Astrocyte (in vitro differentiated cells and primary cell): ENCODE results near the gene MAP1S. TPM values are rescaled to one million over a fixed set of nuclear protein-coding genes. Genes with fewer than 3 reads are reported as not detected.

Experiments used
- DNase-seq: peaks from one replicate; pipeline ENCODE4 v3.0.0-alpha.2; 2010; ENCODE audit warnings: low read depth
- FAIRE-seq: peaks from 2 replicates; lab custom pipeline; 2011; peaks lifted over from hg19 to GRCh38; lab: Jason Lieb, UNC
- H2AFZ ChIP-seq: 2 replicates; pipeline ENCODE4 v1.6.0; 2012; ENCODE audit warnings: low read depth, low read length, inconsistent platforms
- H3K27ac ChIP-seq: 2 replicates; pipeline ENCODE4 v1.5.1; 2011; ENCODE audit warnings: low read depth, low read length, inconsistent platforms
- H3K27me3 ChIP-seq: 2 replicates; pipeline ENCODE4 v1.6.0; 2011; ENCODE audit warnings: low read length, inconsistent platforms; ENCODE audit not compliant: insufficient read depth
- H3K36me3 ChIP-seq: 2 replicates; pipeline ENCODE4 v1.5.1; 2011; ENCODE audit warnings: low read length, inconsistent platforms; ENCODE audit not compliant: insufficient read depth
- H3K4me1 ChIP-seq: 2 replicates; pipeline ENCODE4 v1.5.1; 2011; ENCODE audit warnings: low read length, inconsistent platforms; ENCODE audit not compliant: insufficient read depth
- H3K4me2 ChIP-seq: 2 replicates; pipeline ENCODE4 v1.6.0; 2012; ENCODE audit warnings: low read length, inconsistent platforms
- H3K4me3 ChIP-seq: 2 replicates; pipeline ENCODE4 v1.5.1; 2011; ENCODE audit warnings: low read depth, mild to moderate bottlenecking, low read length, inconsistent platforms; ENCODE audit not compliant: insufficient read depth
- H3K79me2 ChIP-seq: 2 replicates; pipeline ENCODE4 v1.6.0; 2012; ENCODE audit warnings: mild to moderate bottlenecking, low read length, inconsistent platforms; ENCODE audit not compliant: insufficient read depth
- H3K9ac ChIP-seq: 2 replicates; pipeline ENCODE4 v1.6.0; 2012; ENCODE audit warnings: mild to moderate bottlenecking, low read length, inconsistent platforms
- H3K9me3 ChIP-seq: 2 replicates; pipeline ENCODE4 v1.5.1; 2012; ENCODE audit warnings: low read depth, mild to moderate bottlenecking, low read length, inconsistent platforms; ENCODE audit not compliant: insufficient read depth
- H4K20me1 ChIP-seq: 2 replicates; pipeline ENCODE4 v1.6.0; 2012; ENCODE audit warnings: low read length, inconsistent platforms; ENCODE audit not compliant: insufficient read depth
- H3K27ac Mint-ChIP-seq: one replicate; pipeline ENCODE4 v1.8.0; 2021; ENCODE audit warnings: mild to moderate bottlenecking, mixed read lengths; ENCODE audit not compliant: unreplicated experiment
- H3K27me3 Mint-ChIP-seq: one replicate; pipeline ENCODE4 v1.8.0; 2021; ENCODE audit warnings: low read depth, mixed read lengths; ENCODE audit not compliant: unreplicated experiment
- H3K36me3 Mint-ChIP-seq: one replicate; pipeline ENCODE4 v1.8.0; 2021; ENCODE audit warnings: low read depth, mixed read lengths; ENCODE audit not compliant: unreplicated experiment
- H3K4me1 Mint-ChIP-seq: one replicate; pipeline ENCODE4 v1.8.0; 2021; ENCODE audit warnings: low read depth, mixed read lengths; ENCODE audit not compliant: unreplicated experiment
- H3K4me3 Mint-ChIP-seq: one replicate; pipeline ENCODE4 v1.8.0; 2021; ENCODE audit warnings: mild to moderate bottlenecking, moderate library complexity, mixed read lengths; ENCODE audit not compliant: unreplicated experiment
- H3K9me3 Mint-ChIP-seq: one replicate; pipeline ENCODE4 v1.8.0; 2021; ENCODE audit warnings: mild to moderate bottlenecking, mixed read lengths; ENCODE audit not compliant: unreplicated experiment
- EZH2 ChIP-seq: IDR thresholded peaks from 2 replicates; pipeline ENCODE4 v1.6.1; 2012; ENCODE audit warnings: mild to moderate bottlenecking, low read length, inconsistent platforms; ENCODE audit not compliant: insufficient read depth
- total RNA-seq: library from RNA; stranded (reverse); gene quantifications from 2 replicates; pipeline ENCODE4 v1.2.1, GENCODE V29; 2021
- TF ChIP-seq, protein P1 (sequence below): IDR thresholded peaks from 2 replicates; pipeline ENCODE4 v1.5.1; 2011; ENCODE audit warnings: low read depth, mild to moderate bottlenecking, inconsistent platforms, low read length, moderate library complexity; ENCODE audit not compliant: insufficient read depth

The MAP1S gene
- total RNA-seq, 1 donor from 2014 or later, result 82.2 TPM

DNA sequence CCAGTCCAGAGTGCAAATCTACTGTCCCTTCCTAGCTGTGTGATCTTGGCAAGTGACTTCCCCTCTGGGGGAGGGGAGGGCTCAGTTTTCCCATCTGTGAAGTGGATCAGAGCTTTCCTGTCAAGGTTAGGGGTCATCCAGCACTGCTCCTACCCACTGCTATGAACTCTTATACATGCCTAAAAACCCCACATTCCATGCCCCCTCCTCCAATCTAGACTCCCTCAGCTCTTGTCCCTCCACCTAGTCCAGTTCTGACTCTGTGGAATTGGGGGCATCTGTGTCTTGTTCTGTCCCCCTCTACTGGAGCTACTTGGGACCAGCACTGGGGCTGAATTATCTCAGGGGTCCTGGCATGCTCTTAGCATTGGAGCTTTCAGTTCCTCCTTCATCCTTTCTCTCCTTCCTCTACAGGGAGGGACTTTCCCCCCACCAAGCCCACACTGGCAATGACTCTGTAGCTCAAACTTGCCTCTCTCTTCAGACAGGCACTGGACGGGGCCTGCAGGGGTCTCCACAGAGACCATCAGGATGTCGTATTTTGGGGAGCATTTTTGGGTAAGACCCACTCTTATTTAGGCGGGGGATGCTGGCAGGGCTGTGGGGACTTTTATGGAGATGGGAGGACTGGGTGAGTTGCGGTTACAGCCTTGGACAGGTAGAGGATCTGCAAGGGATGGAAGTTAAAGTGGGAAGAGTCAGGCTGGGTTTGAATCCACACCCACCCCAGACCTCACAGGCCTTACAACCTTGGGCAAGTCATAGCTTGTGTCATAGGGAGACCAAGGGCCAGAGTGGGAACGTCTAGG lies 35.6 kb downstream of the MAP1S start:
- H3K27me3 Mint-ChIP-seq, result peaks cover 12% of the 10 kb centered on the region

DNA sequence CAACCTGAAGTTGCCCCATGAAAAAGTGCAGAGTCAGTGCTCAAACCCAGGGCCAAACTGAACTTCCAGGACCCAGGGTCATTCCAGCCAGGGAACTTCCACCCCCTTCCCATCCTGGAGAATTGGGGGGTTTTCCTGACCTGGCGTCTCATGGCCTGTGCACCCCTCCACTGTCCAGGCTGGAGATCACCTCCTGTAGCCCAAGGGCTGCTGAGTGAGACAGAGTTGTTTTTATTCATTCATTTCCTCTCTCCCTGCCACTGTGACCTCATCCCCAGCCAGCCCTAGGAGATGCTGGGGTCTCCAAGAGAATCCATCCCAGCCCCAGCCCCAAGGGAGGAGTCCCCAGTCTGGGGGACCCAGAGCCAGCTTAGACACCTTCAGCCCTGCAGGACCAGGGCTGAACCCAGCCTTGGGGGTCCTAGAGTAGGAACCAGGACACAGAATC lies 36.2 kb downstream of the MAP1S start:
- TF ChIP-seq EZH2, result no peak
- TF ChIP-seq, protein P1, sequence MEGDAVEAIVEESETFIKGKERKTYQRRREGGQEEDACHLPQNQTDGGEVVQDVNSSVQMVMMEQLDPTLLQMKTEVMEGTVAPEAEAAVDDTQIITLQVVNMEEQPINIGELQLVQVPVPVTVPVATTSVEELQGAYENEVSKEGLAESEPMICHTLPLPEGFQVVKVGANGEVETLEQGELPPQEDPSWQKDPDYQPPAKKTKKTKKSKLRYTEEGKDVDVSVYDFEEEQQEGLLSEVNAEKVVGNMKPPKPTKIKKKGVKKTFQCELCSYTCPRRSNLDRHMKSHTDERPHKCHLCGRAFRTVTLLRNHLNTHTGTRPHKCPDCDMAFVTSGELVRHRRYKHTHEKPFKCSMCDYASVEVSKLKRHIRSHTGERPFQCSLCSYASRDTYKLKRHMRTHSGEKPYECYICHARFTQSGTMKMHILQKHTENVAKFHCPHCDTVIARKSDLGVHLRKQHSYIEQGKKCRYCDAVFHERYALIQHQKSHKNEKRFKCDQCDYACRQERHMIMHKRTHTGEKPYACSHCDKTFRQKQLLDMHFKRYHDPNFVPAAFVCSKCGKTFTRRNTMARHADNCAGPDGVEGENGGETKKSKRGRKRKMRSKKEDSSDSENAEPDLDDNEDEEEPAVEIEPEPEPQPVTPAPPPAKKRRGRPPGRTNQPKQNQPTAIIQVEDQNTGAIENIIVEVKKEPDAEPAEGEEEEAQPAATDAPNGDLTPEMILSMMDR, result no peak
- peaks cover 9% of the 10 kb centered on the region for H3K27me3 Mint-ChIP-seq
- H3K4me2 ChIP-seq, result no peak overlapping the region
- no peaks in the 10 kb centered on the region for H3K36me3 Mint-ChIP-seq
- no peak overlapping the region for H3K9ac ChIP-seq
- H3K27ac Mint-ChIP-seq, result no peak overlapping the region
- H3K79me2 ChIP-seq, result no peaks in the 10 kb centered on the region
- peaks cover 11% of the 10 kb centered on the region for H3K4me1 ChIP-seq
- H4K20me1 ChIP-seq, result no peaks in the 10 kb centered on the region
- no peak overlapping the region for H3K27ac ChIP-seq
- FAIRE-seq (no peak), DNase-seq (no peak)
- H3K9me3 ChIP-seq, result no peaks in the 10 kb centered on the region
- no peaks in the 10 kb centered on the region for H3K9me3 Mint-ChIP-seq
- H3K4me1 Mint-ChIP-seq, result peaks cover 10% of the 10 kb centered on the region
- no peaks in the 10 kb centered on the region for H3K36me3 ChIP-seq
- no peak overlapping the region for H3K4me3 Mint-ChIP-seq
- H2AFZ ChIP-seq, result no peak overlapping the region
- no peaks in the 10 kb centered on the region for H3K27me3 ChIP-seq
- no peak overlapping the region for H3K4me3 ChIP-seq

More for the DNA sequence above, 35.6 kb downstream of the MAP1S start:
- H3K36me3 Mint-ChIP-seq, result no peaks in the 10 kb centered on the region
- no peaks in the 10 kb centered on the region for H3K9me3 Mint-ChIP-seq
- Histone ChIP-seq H3K9me3 (no peaks in the 10 kb centered on the region), H2AFZ (no peak overlapping the region), H4K20me1 (no peaks in the 10 kb centered on the region), H3K9ac (no peak overlapping the region), H3K36me3 (no peaks in the 10 kb centered on the region), H3K4me2 (no peak overlapping the region), H3K27me3 (no peaks in the 10 kb centered on the region), H3K27ac (no peak overlapping the region), H3K79me2 (no peaks in the 10 kb centered on the region), H3K4me3 (no peak overlapping the region), H3K4me1 (peaks cover 11% of the 10 kb centered on the region)
- FAIRE-seq, result no peak
- peaks cover 10% of the 10 kb centered on the region for H3K4me1 Mint-ChIP-seq
- no peak overlapping the region for H3K4me3 Mint-ChIP-seq
- TF ChIP-seq EZH2, result no peak
- TF ChIP-seq, protein P1, result no peak
- H3K27ac Mint-ChIP-seq, result no peak overlapping the region
- DNase-seq, result no peak
